H1 (cell line): ENCODE measurements around the gene SMPX. TPM values are rescaled to one million over a fixed set of nuclear protein-coding genes. Genes with fewer than 3 reads are reported as not detected.

Experiments used
- GABPA ChIP-seq: IDR thresholded peaks from 2 replicates; pipeline ENCODE4 v1.6.1; 2011; ENCODE audit warnings: mild to moderate bottlenecking, low read length, moderate library complexity, borderline replicate concordance; ENCODE audit not compliant: insufficient read depth
- polyA plus RNA-seq, 7 experiments: library from polyadenylated mRNA; depleted of rRNA in 3 of 7; stranded (reverse) in 5 of 7; unstranded in 2 of 7; fragments of >200 nt in 5 of 7; fragments of 200-250 nt in 2 of 7; gene quantifications; 1 replicate in 5 of 7; 2 replicates in 1 of 7; 4 replicates in 1 of 7; pipeline versions ENCODE4 v1.2.1 to v1.2.3, GENCODE V29; 2011 to 2013; ENCODE audit warnings: missing spikeins in 2 of 7, mixed read lengths in 2 of 7
- total RNA-seq: library from RNA; stranded (reverse); fragmentation: NEBNext Ultra II Directional; extraction: Animal tissue kit (Norgen Biotek cat#: 25700); gene quantifications from 2 replicates; pipeline ENCODE4 v1.2.1, GENCODE V29; 2021

SMPX gene
- total and polyA plus RNA-seq, 2 of the 8 experiments (the other 6 are each of a cell fraction or from before 2014, with no cell fraction given), result not detected

- no peak for TF ChIP-seq GABPA
Measured at GRCh38 chrX:21702725-21703124, 55.2 kb downstream of the SMPX start (continued).
